ENCODE data around the gene FTO.

The FTO gene

GRCh38 chr16:53768593-53768992 is 64.6 kb downstream of the FTO start:
- Histone ChIP-seq H3K36me3 (ENCODE audit: insufficient read depth) (no peaks in the 10 kb centered on the region), H4K20me1 (ENCODE audit: insufficient read depth) (no peaks in the 10 kb centered on the region), H3K4me1 (ENCODE audit: low read depth, poor library complexity, severe bottlenecking) (no peaks in the 10 kb centered on the region), H3K27ac (no peak overlapping the region), H3K9ac (no peak overlapping the region), H3K4me2 (no peak overlapping the region), H2AFZ (ENCODE audit: low read depth) (no peak overlapping the region), H3K4me3 (IDR thresholded peaks at IDR 0.05; ENCODE audit: insufficient read depth, low read depth, low read length) (no peak overlapping the region), H3K27me3 (ENCODE audit: insufficient read depth, low read depth) (no peaks in the 10 kb centered on the region), H3K79me2 (ENCODE audit: insufficient read depth, low read depth) (no peaks in the 10 kb centered on the region; the same call in 1 of the 2 replicates)
- TF ChIP-seq CTCF (conservative IDR thresholded peaks at IDR 0.05; ENCODE audit: low read depth, low read length) = no peak

- Histone ChIP-seq H3K4me1 (ENCODE audit: low read depth, poor library complexity, severe bottlenecking) (no peaks in the 10 kb centered on the region), H3K36me3 (ENCODE audit: insufficient read depth) (no peaks in the 10 kb centered on the region), H3K27ac (no peak overlapping the region), H2AFZ (ENCODE audit: low read depth) (no peak overlapping the region), H3K79me2 (ENCODE audit: insufficient read depth, low read depth) (no peaks in the 10 kb centered on the region; the same call in 1 of the 2 replicates), H3K4me2 (no peak overlapping the region), H4K20me1 (ENCODE audit: insufficient read depth) (no peaks in the 10 kb centered on the region), H3K9ac (no peak overlapping the region), H3K4me3 (IDR thresholded peaks at IDR 0.05; ENCODE audit: insufficient read depth, low read depth, low read length) (no peak overlapping the region), H3K27me3 (ENCODE audit: insufficient read depth, low read depth) (no peaks in the 10 kb centered on the region)
- TF ChIP-seq CTCF (conservative IDR thresholded peaks at IDR 0.05; ENCODE audit: low read depth, low read length) = no peak
Observed at GRCh38 chr16:53769185-53769584, 65.2 kb downstream of the FTO start.

GRCh38 chr16:53769787-53770186 is 65.8 kb downstream of the FTO start:
- H2AFZ ChIP-seq (ENCODE audit: low read depth) = no peak overlapping the region
- H3K4me3 ChIP-seq (IDR thresholded peaks at IDR 0.05; ENCODE audit: insufficient read depth, low read depth, low read length) = no peak overlapping the region
- no peaks in the 10 kb centered on the region for H3K4me1 ChIP-seq (ENCODE audit: low read depth, poor library complexity, severe bottlenecking)
- H3K27ac ChIP-seq = no peak overlapping the region
- H3K9ac ChIP-seq = no peak overlapping the region
- no peak for TF ChIP-seq CTCF (conservative IDR thresholded peaks at IDR 0.05; ENCODE audit: low read depth, low read length)
- no peaks in the 10 kb centered on the region for H3K36me3 ChIP-seq (ENCODE audit: insufficient read depth)
- H3K27me3 ChIP-seq (ENCODE audit: insufficient read depth, low read depth) = no peaks in the 10 kb centered on the region
- no peaks in the 10 kb centered on the region; the same call in 1 of the 2 replicates for H3K79me2 ChIP-seq (ENCODE audit: insufficient read depth, low read depth)
- H4K20me1 ChIP-seq (ENCODE audit: insufficient read depth) = no peaks in the 10 kb centered on the region
- no peak overlapping the region for H3K4me2 ChIP-seq

- Histone ChIP-seq H3K4me3 (IDR thresholded peaks at IDR 0.05; ENCODE audit: insufficient read depth, low read depth, low read length) (no peak overlapping the region), H3K27me3 (ENCODE audit: insufficient read depth, low read depth) (no peaks in the 10 kb centered on the region), H3K36me3 (ENCODE audit: insufficient read depth) (no peaks in the 10 kb centered on the region), H4K20me1 (ENCODE audit: insufficient read depth) (no peaks in the 10 kb centered on the region), H2AFZ (ENCODE audit: low read depth) (no peak overlapping the region), H3K4me1 (ENCODE audit: low read depth, poor library complexity, severe bottlenecking) (no peaks in the 10 kb centered on the region), H3K4me2 (no peak overlapping the region), H3K79me2 (ENCODE audit: insufficient read depth, low read depth) (no peaks in the 10 kb centered on the region; the same call in 1 of the 2 replicates), H3K9ac (no peak overlapping the region), H3K27ac (no peak overlapping the region)
- TF ChIP-seq CTCF (conservative IDR thresholded peaks at IDR 0.05; ENCODE audit: low read depth, low read length) = no peak
Observed at GRCh38 chr16:53770641-53771040, 66.7 kb downstream of the FTO start.
